ENCODE measurements around the gene USH2A.

Gene USH2A

GRCh38 chr1:215652371-215652770, 770.9 kb downstream of the USH2A start:
- H2AFZ ChIP-seq (ENCODE audit: low read depth, low read length, severe bottlenecking): no peak overlapping the region

GRCh38 chr1:215651867-215652266, 771.4 kb downstream of the USH2A start:
- Histone ChIP-seq H3F3A (ENCODE audit: insufficient read depth) (no peaks in the 10 kb centered on the region), H3K27ac (ENCODE audit: low read depth, low read length) (no peak overlapping the region), H3K79me2 (ENCODE audit: insufficient read depth, low read length) (no peaks in the 10 kb centered on the region), H3K4me2 (ENCODE audit: low read depth, low read length, poor library complexity, severe bottlenecking) (no peak overlapping the region), H3K4me3 (ENCODE audit: insufficient read depth, low read length, poor library complexity, severe bottlenecking) (no peak overlapping the region), H3K9ac (ENCODE audit: low read length) (no peak overlapping the region), H3K9me3 (ENCODE audit: insufficient read depth, low read length) (no peaks in the 10 kb centered on the region), H3K36me3 (ENCODE audit: low read length) (no peaks in the 10 kb centered on the region), H3K27me3 (ENCODE audit: low read length) (no peaks in the 10 kb centered on the region), H2AFZ (ENCODE audit: low read depth, low read length, severe bottlenecking) (no peak overlapping the region), H3K9me2 (replicated peaks; ENCODE audit: insufficient read depth, low read length) (no peaks in the 10 kb centered on the region), H4K20me1 (ENCODE audit: low read depth, low read length) (no peaks in the 10 kb centered on the region)
- TF ChIP-seq EZH2phosphoT487 (conservative IDR thresholded peaks at IDR 0.05; ENCODE audit: low read length) (no peak), CTCF (IDR thresholded peaks at IDR 0.05; ENCODE audit: insufficient read depth, low read length, poor library complexity, severe bottlenecking) (no peak)

More at GRCh38 chr1:215652371-215652770, 770.9 kb downstream of the USH2A start:
- no peaks in the 10 kb centered on the region for H3K27me3 ChIP-seq (ENCODE audit: low read length)
- H3F3A ChIP-seq (ENCODE audit: insufficient read depth): no peaks in the 10 kb centered on the region
- no peak overlapping the region for H3K27ac ChIP-seq (ENCODE audit: low read depth, low read length)
- H3K4me3 ChIP-seq (ENCODE audit: insufficient read depth, low read length, poor library complexity, severe bottlenecking): no peak overlapping the region
- TF ChIP-seq EZH2phosphoT487 (conservative IDR thresholded peaks at IDR 0.05; ENCODE audit: low read length) (no peak), CTCF (IDR thresholded peaks at IDR 0.05; ENCODE audit: insufficient read depth, low read length, poor library complexity, severe bottlenecking) (no peak)
- H3K4me2 ChIP-seq (ENCODE audit: low read depth, low read length, poor library complexity, severe bottlenecking): no peak overlapping the region
- H3K79me2 ChIP-seq (ENCODE audit: insufficient read depth, low read length): no peaks in the 10 kb centered on the region
- H3K9me2 ChIP-seq (replicated peaks; ENCODE audit: insufficient read depth, low read length): no peaks in the 10 kb centered on the region
- no peaks in the 10 kb centered on the region for H4K20me1 ChIP-seq (ENCODE audit: low read depth, low read length)
- no peaks in the 10 kb centered on the region for H3K36me3 ChIP-seq (ENCODE audit: low read length)
- H3K9me3 ChIP-seq (ENCODE audit: insufficient read depth, low read length): no peaks in the 10 kb centered on the region
- H3K9ac ChIP-seq (ENCODE audit: low read length): no peak overlapping the region

- no peak overlapping the region for H3K27ac ChIP-seq (ENCODE audit: low read depth, low read length)
- H3K27me3 ChIP-seq (ENCODE audit: low read length): no peaks in the 10 kb centered on the region
- no peaks in the 10 kb centered on the region for H3K9me3 ChIP-seq (ENCODE audit: insufficient read depth, low read length)
- H3K79me2 ChIP-seq (ENCODE audit: insufficient read depth, low read length): no peaks in the 10 kb centered on the region
- H3K36me3 ChIP-seq (ENCODE audit: low read length): no peaks in the 10 kb centered on the region
- no peak overlapping the region for H3K4me2 ChIP-seq (ENCODE audit: low read depth, low read length, poor library complexity, severe bottlenecking)
- no peak overlapping the region for H2AFZ ChIP-seq (ENCODE audit: low read depth, low read length, severe bottlenecking)
- no peak overlapping the region for H3K4me3 ChIP-seq (ENCODE audit: insufficient read depth, low read length, poor library complexity, severe bottlenecking)
- H3K9me2 ChIP-seq (replicated peaks; ENCODE audit: insufficient read depth, low read length): no peaks in the 10 kb centered on the region
- no peaks in the 10 kb centered on the region for H3F3A ChIP-seq (ENCODE audit: insufficient read depth)
- no peaks in the 10 kb centered on the region for H4K20me1 ChIP-seq (ENCODE audit: low read depth, low read length)
- no peak for TF ChIP-seq EZH2phosphoT487 (conservative IDR thresholded peaks at IDR 0.05; ENCODE audit: low read length)
- TF ChIP-seq CTCF (IDR thresholded peaks at IDR 0.05; ENCODE audit: insufficient read depth, low read length, poor library complexity, severe bottlenecking): no peak
- no peak overlapping the region for H3K9ac ChIP-seq (ENCODE audit: low read length)
Measured at GRCh38 chr1:215650446-215651149, 772.6 kb downstream of the USH2A start.

Measured in SU-DHL-6 (cell line).